Suppressor macrophage treated with lipopolysaccharide for 1 hour (primary cell): ENCODE results near the gene METTL16.
"Not testable (repeated sequence)": the region's sequence is repeated elsewhere in the genome, so short reads cannot be mapped to it uniquely, and the experiment has no call there.

Experiments
- DNase-seq, 3 donors: peaks; one replicate each; pipeline ENCODE4 v3.0.0-alpha.2; 2020 to 2022

METTL16 gene

GRCh38 chr17:2449486-2449885, 62.2 kb downstream of the METTL16 start:
- DNase-seq: no peak

DNA sequence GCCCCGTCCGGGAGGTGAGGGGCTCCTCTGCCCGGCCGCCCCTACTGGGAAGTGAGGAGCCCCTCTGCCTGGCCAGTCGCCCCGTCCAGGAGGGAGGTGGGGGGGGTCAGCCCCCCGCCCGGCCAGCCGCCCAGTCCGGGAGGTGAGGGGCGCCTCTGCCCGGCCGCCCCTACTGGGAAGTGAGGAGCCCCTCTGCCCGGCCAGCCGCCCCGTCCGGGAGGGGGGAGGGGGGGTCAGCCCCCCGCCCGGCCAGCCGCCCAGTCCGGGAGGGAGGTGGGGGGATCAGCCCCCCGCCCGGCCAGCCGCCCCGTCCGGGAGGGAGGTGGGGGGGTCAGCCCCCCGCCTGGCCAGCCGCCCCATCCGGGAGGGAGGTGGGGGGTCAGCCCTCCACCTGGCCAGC, 64.2 kb downstream of the METTL16 start:
- not testable (repeated sequence) for DNase-seq

DNA sequence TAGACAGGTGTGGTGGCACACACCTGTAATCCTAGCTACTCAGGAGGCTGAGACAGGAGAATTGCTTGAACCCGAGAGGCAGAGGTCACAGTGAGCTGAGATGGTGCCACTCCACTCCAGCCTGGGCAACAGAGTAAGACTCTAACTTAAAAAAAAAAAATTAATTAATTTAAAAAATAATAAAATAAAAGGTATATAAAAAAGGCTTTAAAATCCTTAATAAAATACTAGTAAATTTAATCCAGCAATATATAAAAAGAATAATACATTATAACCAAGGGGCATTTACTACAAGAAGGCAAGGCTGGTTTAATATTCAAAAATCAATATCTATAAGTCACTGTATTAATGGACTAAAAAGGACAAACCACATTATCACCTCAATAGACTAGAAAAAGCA, 66.0 kb downstream of the METTL16 start:
- no peak for DNase-seq

DNA sequence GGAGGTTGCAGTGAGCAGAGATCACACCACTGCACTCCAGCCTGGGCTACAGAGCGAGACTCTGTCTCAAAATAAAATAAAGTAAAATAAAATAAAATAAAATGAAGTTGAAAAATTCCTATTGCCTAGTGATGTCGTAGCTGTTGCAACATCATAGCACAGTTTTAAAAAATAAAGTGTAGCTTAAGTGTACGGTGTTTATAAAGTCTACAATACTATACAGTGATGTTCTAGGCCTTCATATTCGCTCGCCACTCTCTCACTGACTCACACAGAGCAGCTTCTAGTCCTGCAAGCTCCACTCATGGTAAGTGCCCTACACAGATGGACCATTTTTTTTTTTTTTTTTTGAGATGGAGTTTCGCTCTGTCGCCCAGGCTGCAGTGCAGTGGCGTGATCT, 67.3 kb downstream of the METTL16 start:
- DNase-seq: no peak

- no peak for DNase-seq
These were observed 69.5 kb downstream of the METTL16 start for GRCh38 chr17:2442166-2442565.

- no peak for DNase-seq
These were observed 70.8 kb downstream of the METTL16 start for GRCh38 chr17:2440930-2441329.

DNA sequence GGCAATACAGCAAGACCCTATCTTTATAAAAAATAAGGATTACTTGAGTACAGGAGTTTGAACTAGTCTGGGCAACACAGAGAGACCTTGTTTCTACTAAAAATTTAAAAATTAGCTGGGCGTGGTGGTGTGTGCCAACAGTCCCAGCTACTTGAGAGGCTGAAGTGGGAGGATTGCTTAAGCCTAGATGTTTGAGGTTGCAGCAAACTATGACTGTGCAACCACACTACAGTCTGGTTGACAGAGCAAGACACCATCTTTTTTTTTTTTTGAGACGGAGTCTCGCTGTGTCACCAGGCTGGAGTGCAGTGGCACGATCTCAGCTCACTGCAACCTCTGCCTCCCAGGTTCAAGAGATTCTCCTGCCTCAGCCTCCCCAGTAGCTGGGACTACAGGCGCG, 71.7 kb downstream of the METTL16 start:
- peak; percentile 85 to 94 (median 93) for DNase-seq

- DNase-seq: peak; percentile 85 to 94 (median 90)
These were observed 72.9 kb downstream of the METTL16 start for GRCh38 chr17:2438823-2439222.

DNA sequence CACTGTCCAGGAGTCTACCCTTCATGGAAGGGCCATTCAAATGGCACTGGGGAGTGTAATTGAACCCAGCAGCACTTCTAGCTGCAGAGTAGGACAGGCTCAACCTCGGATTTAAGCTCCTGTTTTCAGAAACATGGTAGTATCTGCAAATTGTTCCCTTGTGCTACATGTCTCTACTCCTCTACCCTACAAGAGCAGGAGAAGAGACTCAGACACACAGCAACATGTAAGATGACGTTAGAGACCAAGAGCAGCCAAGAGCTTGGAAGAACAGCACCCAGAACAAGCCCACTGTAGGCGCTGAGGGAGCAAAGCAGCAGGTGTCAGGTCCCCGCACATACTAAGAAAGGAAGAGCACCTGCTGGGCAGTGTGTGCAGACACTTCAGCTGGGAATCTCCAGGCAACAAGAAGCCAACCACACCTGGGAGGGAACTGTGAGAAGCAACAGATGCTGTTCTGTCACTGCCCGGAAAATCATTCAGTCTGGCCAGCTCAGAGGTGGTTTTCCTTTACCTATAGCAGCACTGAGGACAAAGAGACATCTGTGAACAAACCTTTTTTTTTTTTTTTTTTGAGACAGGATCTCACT, 75.3 kb downstream of the METTL16 start:
- no peak for DNase-seq

- DNase-seq: no peak
These were observed 75.8 kb downstream of the METTL16 start for GRCh38 chr17:2435862-2436261.

DNA sequence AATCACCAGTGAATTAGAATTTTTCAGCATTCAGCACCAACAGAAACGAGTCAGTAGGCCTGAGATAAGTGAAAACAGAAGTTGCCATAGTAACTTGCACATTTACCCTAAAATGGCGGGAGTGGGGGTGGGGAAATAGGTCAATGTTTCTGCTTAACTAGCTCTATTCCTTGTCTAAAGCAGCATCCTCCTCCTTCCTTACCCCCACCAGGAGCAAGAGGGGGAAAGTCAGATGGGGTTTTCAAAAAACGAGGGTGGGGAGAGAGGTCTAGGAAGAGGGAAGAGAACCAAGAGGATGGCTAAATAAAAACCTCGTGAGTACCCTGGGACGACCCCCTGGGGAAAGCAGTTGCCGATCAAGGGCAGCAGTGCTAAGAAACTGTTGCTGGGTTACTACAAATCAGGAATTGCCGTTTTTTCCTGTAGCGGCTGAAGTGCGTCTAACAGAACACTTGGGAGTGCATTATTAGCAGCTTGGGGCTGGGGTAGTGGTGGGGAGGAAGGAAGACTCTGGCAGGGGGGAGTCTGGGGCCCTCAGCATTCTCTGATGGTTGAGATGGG, 76.4 kb downstream of the METTL16 start:
- no peak for DNase-seq

GRCh38 chr17:2433696-2434095, 78.0 kb downstream of the METTL16 start:
- DNase-seq: peak; percentile 45 to 50 (median 48)

DNA sequence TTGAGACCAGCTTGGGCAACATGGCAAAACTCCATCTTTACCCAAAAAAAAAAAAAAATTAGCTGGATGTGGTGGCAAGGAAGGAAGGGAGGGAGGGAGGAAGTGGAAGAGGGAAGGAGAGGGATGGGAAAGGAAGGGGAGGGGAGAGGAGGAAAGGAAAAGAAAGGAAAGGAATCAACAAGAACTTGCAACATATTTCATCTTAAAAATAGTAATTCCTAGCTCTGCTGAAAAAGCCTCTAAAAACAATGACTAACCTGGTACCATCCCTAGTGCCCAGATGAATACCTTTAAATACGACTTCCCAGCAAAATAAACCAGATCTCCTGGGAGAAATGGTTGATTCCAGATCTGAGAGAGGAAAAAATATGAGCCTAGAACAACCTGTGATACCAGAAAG, 83.8 kb downstream of the METTL16 start:
- no peak for DNase-seq

GRCh38 chr17:2427215-2427614, 84.5 kb downstream of the METTL16 start:
- no peak for DNase-seq

DNA sequence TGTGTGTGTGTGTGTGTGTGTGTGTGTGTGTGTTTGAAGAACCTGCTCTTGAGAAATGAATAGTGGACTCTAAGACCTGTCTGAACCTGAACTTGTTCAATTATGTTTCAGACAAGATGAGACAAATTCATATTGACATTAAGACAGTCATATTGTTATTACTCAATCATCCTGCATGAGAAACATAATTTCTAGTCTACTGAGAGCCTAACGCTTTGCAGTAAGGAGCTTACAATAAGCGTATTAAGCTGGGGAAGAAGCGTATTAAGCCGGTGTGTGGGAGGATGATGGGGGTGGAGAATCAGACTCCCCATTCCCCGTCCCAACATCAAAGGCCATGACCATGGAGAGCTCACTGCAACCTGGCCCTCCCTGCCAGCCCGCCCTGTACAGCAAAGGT, 88.4 kb downstream of the METTL16 start:
- no peak for DNase-seq

DNA sequence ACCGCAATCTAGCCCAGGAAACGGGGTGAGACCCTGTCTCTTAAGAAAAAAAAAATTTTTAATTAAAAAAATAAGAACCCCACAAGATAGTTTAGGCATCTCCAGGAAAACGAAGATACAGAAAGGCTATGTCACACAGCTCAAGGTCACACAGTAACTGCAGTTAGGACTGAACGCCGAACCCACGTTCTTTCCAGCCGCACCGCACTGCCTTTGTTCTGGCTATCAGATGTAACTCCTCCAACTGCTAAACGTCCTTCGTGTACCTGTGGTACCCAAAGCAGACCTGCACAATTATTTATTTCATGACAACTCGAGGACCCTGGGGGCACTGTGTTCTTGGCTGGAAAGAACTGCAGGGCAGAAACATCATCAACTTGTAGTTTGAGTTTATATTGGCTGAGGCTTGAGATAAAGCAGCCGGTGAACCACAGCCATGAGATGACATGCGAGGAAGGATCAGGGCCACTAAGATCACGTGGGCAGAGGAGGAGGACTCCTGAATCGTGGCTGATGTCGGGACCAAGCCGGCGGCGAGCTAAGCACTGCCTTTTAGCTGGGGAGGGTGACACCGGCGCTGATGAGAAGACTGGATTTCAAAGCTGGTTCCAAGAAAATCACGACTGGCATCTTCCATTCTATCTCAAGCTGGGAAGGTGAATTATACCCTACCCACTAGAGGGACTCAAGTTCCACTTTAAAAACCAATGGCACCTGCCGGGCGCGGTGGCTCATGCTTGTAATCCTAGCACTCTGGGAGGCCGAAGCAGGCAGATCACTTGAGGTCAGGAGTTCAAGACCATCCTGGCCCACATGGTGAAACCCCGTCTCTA, 90.2 kb downstream of the METTL16 start:
- peak in 1 of 3 donors; percentile 14 for DNase-seq

GRCh38 chr17:2420176-2420575, 91.5 kb downstream of the METTL16 start:
- DNase-seq: no peak

- DNase-seq: no peak
These were observed 92.2 kb downstream of the METTL16 start for GRCh38 chr17:2419486-2419885.

DNA sequence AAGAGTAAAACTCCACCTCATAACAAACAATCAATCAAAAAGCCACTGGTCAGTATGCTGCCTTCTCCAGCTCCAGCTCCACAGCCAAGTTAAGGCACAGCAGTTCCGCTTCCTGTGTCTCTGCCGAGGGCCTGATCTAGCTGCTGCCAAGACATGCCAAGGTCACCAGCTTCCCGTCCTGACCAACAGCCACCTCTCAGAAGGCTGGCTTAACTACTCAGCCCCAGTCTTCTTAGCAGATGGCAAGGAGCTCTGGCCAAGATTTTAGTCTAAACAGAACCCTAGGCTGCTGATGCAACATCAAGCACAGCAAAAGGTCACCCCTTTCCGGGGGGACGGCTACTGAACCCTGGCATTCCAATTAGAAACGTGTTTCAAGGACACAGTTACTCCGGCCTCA, 93.1 kb downstream of the METTL16 start:
- DNase-seq: no peak

GRCh38 chr17:2416010-2416734, 95.5 kb downstream of the METTL16 start:
- peak; percentile 91 to 95 (median 92) for DNase-seq

- DNase-seq: no peak
These were observed 96.6 kb downstream of the METTL16 start for GRCh38 chr17:2415081-2415480.

- DNase-seq: no peak
These were observed 97.1 kb downstream of the METTL16 start for GRCh38 chr17:2414446-2415064.

DNA sequence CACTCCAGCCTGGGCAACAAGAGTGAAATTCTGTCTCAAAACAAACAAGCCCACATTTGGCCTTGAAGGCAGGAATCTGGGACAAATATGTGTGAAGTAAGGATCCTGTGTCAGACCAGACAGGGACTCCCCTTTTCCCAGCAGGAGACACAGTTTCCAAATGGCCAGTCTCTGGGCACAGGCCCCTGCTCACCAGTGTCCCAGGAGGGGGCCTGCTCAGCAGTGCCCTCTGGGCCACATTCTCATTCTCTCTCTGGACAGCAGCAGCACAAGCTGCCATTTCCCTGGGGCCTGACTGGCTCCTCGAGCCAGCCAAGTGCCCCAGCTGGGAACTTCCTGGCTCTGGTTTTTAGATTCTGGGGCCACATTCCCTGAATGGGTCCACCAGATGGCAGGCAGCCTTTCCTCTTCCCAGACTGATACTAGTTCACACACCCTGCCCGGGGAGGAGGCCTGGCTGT, 99.1 kb downstream of the METTL16 start:
- DNase-seq: no peak
